GM18526 (cell line): Measurements from ENCODE around the gene SLC30A2.

ENCODE experiments used
- POLR2A ChIP-seq: IDR thresholded peaks from 3 replicates; pipeline ENCODE4 v1.6.1; 2011; ENCODE audit not compliant: insufficient read length; ENCODE audit errors: extremely low read depth

Gene SLC30A2

GRCh38 chr1:25987951-25988350, 58.0 kb downstream of the SLC30A2 start:
- no peak for TF ChIP-seq POLR2A
